SU-DHL-6 (cell line): ENCODE results near the gene SYNGR1.

Experiments used
- H2AFZ ChIP-seq: fragments of 200-600 bp; sonication (generic); 2 replicates; pipeline ENCODE4 v1.6.1; 2014; ENCODE audit warnings: low read depth, mild to moderate bottlenecking, moderate library complexity, mixed read lengths, antibody characterized with exemption, low read length; ENCODE audit not compliant: severe bottlenecking
- H3F3A ChIP-seq: fragments of 200-600 bp; shearing (Covaris generic); 2 replicates; pipeline ENCODE4 v1.6.0; 2016; ENCODE audit warnings: antibody characterized with exemption, mild to moderate bottlenecking; ENCODE audit not compliant: insufficient read depth
- H3K27ac ChIP-seq: fragments of 200-600 bp; sonication (generic); 2 replicates; pipeline ENCODE4 v1.5.1; 2016; ENCODE audit warnings: low read depth, mild to moderate bottlenecking, low read length, moderate library complexity, mixed read lengths
- H3K27me3 ChIP-seq: fragments of 200-600 bp; sonication (generic), shearing (Covaris generic); 2 replicates; pipeline ENCODE4 v1.6.0; 2014; ENCODE audit warnings: mild to moderate bottlenecking, low read length
- H3K36me3 ChIP-seq: fragments of 200-600 bp; sonication (generic); 2 replicates; pipeline ENCODE4 v1.6.1; 2014; ENCODE audit warnings: mild to moderate bottlenecking, low read length, mixed read lengths
- H3K4me2 ChIP-seq: fragments of 300-600, 200-600 bp; shearing (Covaris generic), sonication (generic); 2 replicates; pipeline ENCODE4 v1.6.0; 2014; ENCODE audit warnings: low read length, low read depth, mild to moderate bottlenecking; ENCODE audit not compliant: poor library complexity, severe bottlenecking
- H3K4me3 ChIP-seq: fragments of 200-600 bp; sonication (generic); 2 replicates; pipeline ENCODE4 v1.5.1; 2014; ENCODE audit warnings: antibody characterized with exemption, low read length, mild to moderate bottlenecking, mixed read lengths; ENCODE audit not compliant: insufficient read depth, poor library complexity, severe bottlenecking
- H3K79me2 ChIP-seq: fragments of 200-600 bp; sonication (generic); 2 replicates; pipeline ENCODE4 v1.6.1; 2014; ENCODE audit warnings: mild to moderate bottlenecking, low read length, moderate library complexity; ENCODE audit not compliant: insufficient read depth
- H3K9ac ChIP-seq: fragments of 200-600 bp; sonication (generic); 2 replicates; pipeline ENCODE4 v1.7.0; 2014; ENCODE audit warnings: mild to moderate bottlenecking, low read length
- H3K9me2 ChIP-seq: fragments of 200-600 bp; sonication (generic); replicated peaks from 2 replicates; pipeline ENCODE4 v1.6.1; 2014; ENCODE audit warnings: low read length; ENCODE audit not compliant: insufficient read depth
- H3K9me3 ChIP-seq: fragments of 200-600 bp; sonication (generic); 2 replicates; pipeline ENCODE4 v1.6.1; 2014; ENCODE audit warnings: low read length, mixed read lengths; ENCODE audit not compliant: insufficient read depth
- H4K20me1 ChIP-seq: fragments of 200-600 bp; sonication (generic); 2 replicates; pipeline ENCODE4 v1.6.1; 2014; ENCODE audit warnings: low read depth, mild to moderate bottlenecking, antibody characterized with exemption, low read length, moderate library complexity, mixed read lengths
- CTCF ChIP-seq: fragments of 200-600 bp; sonication (generic); IDR thresholded peaks from one replicate; pipeline ENCODE4 v1.5.1; 2017; ENCODE audit warnings: antibody characterized with exemption, mild to moderate bottlenecking, low read length, moderate library complexity; ENCODE audit not compliant: insufficient read depth, poor library complexity, severe bottlenecking
- EZH2phosphoT487 ChIP-seq: fragments of 200-600 bp; sonication (generic), shearing (Covaris generic); conservative IDR thresholded peaks from 2 replicates; pipeline ENCODE4 v1.6.1; 2018; ENCODE audit warnings: mild to moderate bottlenecking, antibody characterized with exemption, low read length, moderate library complexity, mixed read lengths

The SYNGR1 gene

GRCh38 chr22:39429916-39430575 is 80.3 kb downstream of the SYNGR1 start:
- Histone ChIP-seq H3K9me3 (no peaks in the 10 kb centered on the region), H3K36me3 (no peaks in the 10 kb centered on the region), H4K20me1 (no peaks in the 10 kb centered on the region), H2AFZ (no peak overlapping the region), H3K9ac (no peak overlapping the region), H3K9me2 (no peaks in the 10 kb centered on the region), H3K27ac (no peak overlapping the region), H3F3A (no peaks in the 10 kb centered on the region), H3K4me3 (no peak overlapping the region), H3K27me3 (no peaks in the 10 kb centered on the region), H3K4me2 (no peak overlapping the region), H3K79me2 (no peaks in the 10 kb centered on the region)
- TF ChIP-seq EZH2phosphoT487: no peak
- TF ChIP-seq CTCF: no peak

- H3K36me3 ChIP-seq: no peaks in the 10 kb centered on the region
- no peaks in the 10 kb centered on the region for H3K9me3 ChIP-seq
- no peaks in the 10 kb centered on the region for H3F3A ChIP-seq
- no peaks in the 10 kb centered on the region for H3K9me2 ChIP-seq
- no peak overlapping the region for H3K4me2 ChIP-seq
- no peak overlapping the region for H3K27ac ChIP-seq
- no peak overlapping the region for H2AFZ ChIP-seq
- no peak overlapping the region for H3K9ac ChIP-seq
- TF ChIP-seq EZH2phosphoT487 (no peak), CTCF (no peak)
- no peaks in the 10 kb centered on the region for H3K79me2 ChIP-seq
- H3K4me3 ChIP-seq: no peak overlapping the region
- H3K27me3 ChIP-seq: no peaks in the 10 kb centered on the region
- H4K20me1 ChIP-seq: no peaks in the 10 kb centered on the region
Measured at GRCh38 chr22:39430576-39431150, 80.9 kb downstream of the SYNGR1 start.

- H3K9ac ChIP-seq: no peak overlapping the region
- no peaks in the 10 kb centered on the region for H3K36me3 ChIP-seq
- no peak overlapping the region for H2AFZ ChIP-seq
- H3K9me2 ChIP-seq: no peaks in the 10 kb centered on the region
- no peaks in the 10 kb centered on the region for H3K9me3 ChIP-seq
- no peak overlapping the region for H3K4me3 ChIP-seq
- H3K27ac ChIP-seq: no peak overlapping the region
- no peaks in the 10 kb centered on the region for H3K79me2 ChIP-seq
- H3K4me2 ChIP-seq: no peak overlapping the region
- no peaks in the 10 kb centered on the region for H4K20me1 ChIP-seq
- TF ChIP-seq EZH2phosphoT487 (no peak), CTCF (no peak)
- 0 out of 2 replicates have a peak, but pooled peaks cover 1% of the 10 kb centered on the region for H3F3A ChIP-seq
- H3K27me3 ChIP-seq: no peaks in the 10 kb centered on the region
Measured at GRCh38 chr22:39431216-39431801, 81.5 kb downstream of the SYNGR1 start.
